H9 (cell line): ENCODE results near the gene CACNA1G. TPM values are rescaled to one million over a fixed set of nuclear protein-coding genes. Genes with fewer than 3 reads are reported as not detected.

Experiments used
- DNase-seq: peaks from one replicate; pipeline ENCODE4 v3.0.0-alpha.2; 2017
- H2AFZ ChIP-seq: one replicate; pipeline ENCODE4 v1.6.1; 2013; ENCODE audit warnings: mild to moderate bottlenecking, low read length, control low read depth, moderate library complexity
- H2AK5ac ChIP-seq: 2 replicates; pipeline ENCODE4 v1.6.1; 2013; ENCODE audit warnings: low read length, control low read depth, mixed read lengths; ENCODE audit not compliant: insufficient read length
- H2BK120ac ChIP-seq: one replicate; pipeline ENCODE4 v1.6.1; 2013; ENCODE audit warnings: low read depth, mild to moderate bottlenecking, low read length, control low read depth, inconsistent platforms; ENCODE audit not compliant: poor library complexity, severe bottlenecking
- H2BK12ac ChIP-seq: 2 replicates; pipeline ENCODE4 v1.6.1; 2013; ENCODE audit warnings: low read length, control low read depth, mixed read lengths, low read depth; ENCODE audit not compliant: insufficient read length
- H2BK15ac ChIP-seq: 2 replicates; pipeline ENCODE4 v1.6.1; 2013; ENCODE audit warnings: low read depth, low read length, control low read depth
- H2BK20ac ChIP-seq: one replicate; pipeline ENCODE4 v1.6.1; 2013; ENCODE audit warnings: low read depth, mild to moderate bottlenecking, low read length, control low read depth, inconsistent platforms; ENCODE audit not compliant: poor library complexity, severe bottlenecking
- H2BK5ac ChIP-seq: 2 replicates; pipeline ENCODE4 v1.6.1; 2013; ENCODE audit warnings: low read length, control low read depth, mixed read lengths; ENCODE audit not compliant: insufficient read length
- H3K14ac ChIP-seq: 2 replicates; pipeline ENCODE4 v1.6.1; 2013; ENCODE audit warnings: low read length, control low read depth; ENCODE audit not compliant: insufficient read depth
- H3K18ac ChIP-seq: 2 replicates; pipeline ENCODE4 v1.6.1; 2013; ENCODE audit warnings: low read depth, mild to moderate bottlenecking, mixed read lengths, low read length, control low read depth; ENCODE audit not compliant: insufficient read length
- H3K23ac ChIP-seq: 2 replicates; pipeline ENCODE4 v1.6.1; 2013; ENCODE audit warnings: low read length, control low read depth, mixed read lengths, low read depth; ENCODE audit not compliant: insufficient read length
- H3K23me2 ChIP-seq: 2 replicates; pipeline ENCODE4 v1.6.1; 2013; ENCODE audit warnings: low read depth, mild to moderate bottlenecking, mixed read lengths, low read length, control low read depth; ENCODE audit not compliant: insufficient read length, poor library complexity, severe bottlenecking
- H3K27ac ChIP-seq: 2 replicates; pipeline ENCODE4 v1.5.1; 2013; ENCODE audit warnings: low read length, control low read depth, mixed read lengths, low read depth; ENCODE audit not compliant: insufficient read length
- H3K27me3 ChIP-seq: 2 replicates; pipeline ENCODE4 v1.6.1; 2013; ENCODE audit warnings: low read length, control low read depth, inconsistent platforms; ENCODE audit not compliant: insufficient read depth
- H3K4ac ChIP-seq: 2 replicates; pipeline ENCODE4 v1.6.1; 2013; ENCODE audit warnings: low read depth, mild to moderate bottlenecking, control low read depth, inconsistent platforms, low read length, moderate library complexity
- H3K4me1 ChIP-seq: 2 replicates; pipeline ENCODE4 v1.6.1; 2013; ENCODE audit warnings: low read length, control low read depth, inconsistent platforms; ENCODE audit not compliant: insufficient read depth
- H3K4me2 ChIP-seq: 2 replicates; pipeline ENCODE4 v1.6.1; 2013; ENCODE audit warnings: low read length, control low read depth, mixed read lengths; ENCODE audit not compliant: insufficient read length, insufficient read depth
- H3K56ac ChIP-seq: 2 replicates; pipeline ENCODE4 v1.6.1; 2013; ENCODE audit warnings: low read depth, mild to moderate bottlenecking, mixed read lengths, low read length, control low read depth; ENCODE audit not compliant: insufficient read length
- H3K79me1 ChIP-seq: 2 replicates; pipeline ENCODE4 v1.6.1; 2013; ENCODE audit warnings: low read depth, mild to moderate bottlenecking, moderate library complexity, low read length, control low read depth, inconsistent platforms; ENCODE audit not compliant: insufficient read depth, poor library complexity, severe bottlenecking
- H3K79me2 ChIP-seq: 2 replicates; pipeline ENCODE4 v1.6.1; 2013; ENCODE audit warnings: low read length, control low read depth, inconsistent platforms; ENCODE audit not compliant: insufficient read depth
- H3K9ac ChIP-seq: 2 replicates; pipeline ENCODE4 v1.6.1; 2013; ENCODE audit warnings: low read length, control low read depth, mixed read lengths; ENCODE audit not compliant: insufficient read length; ENCODE audit errors: extremely low read depth
- H3K9me3 ChIP-seq: one replicate; pipeline ENCODE4 v1.6.1; 2013; ENCODE audit warnings: low read depth, low read length, inconsistent platforms; ENCODE audit not compliant: control insufficient read depth
- H3T11ph ChIP-seq: one replicate; pipeline ENCODE4 v1.6.1; 2013; ENCODE audit warnings: mild to moderate bottlenecking, low read length, control low read depth, inconsistent platforms
- H4K20me1 ChIP-seq: one replicate; pipeline ENCODE4 v1.6.1; 2013; ENCODE audit not compliant: control insufficient read depth, insufficient read length, insufficient read depth
- H4K5ac ChIP-seq: 2 replicates; pipeline ENCODE4 v1.6.1; 2013; ENCODE audit warnings: low read depth, mild to moderate bottlenecking, mixed read lengths, low read length, control low read depth; ENCODE audit not compliant: insufficient read length
- H4K8ac ChIP-seq: replicated peaks from 2 replicates; pipeline ENCODE4 v1.6.1; 2013; ENCODE audit warnings: low read length, control low read depth, mixed read lengths, low read depth; ENCODE audit not compliant: insufficient read length
- H4K91ac ChIP-seq: 2 replicates; pipeline ENCODE4 v1.6.1; 2013; ENCODE audit warnings: low read depth, mild to moderate bottlenecking, moderate library complexity, mixed read lengths, low read length, control low read depth; ENCODE audit not compliant: insufficient read length
- H3K27ac Mint-ChIP-seq, 3 experiments: 2 replicates in 2 of 3; 3 replicates in 1 of 3; pipeline ENCODE4 v1.8.0; 2020 to 2021; ENCODE audit warnings: mixed read lengths in 3 of 3, mild to moderate bottlenecking in 1 of 3, moderate library complexity in 1 of 3
- H3K27me3 Mint-ChIP-seq: 2 replicates; pipeline ENCODE4 v1.8.0; 2021; ENCODE audit warnings: low read depth, mild to moderate bottlenecking, moderate library complexity, mixed read lengths
- H3K36me3 Mint-ChIP-seq, 3 experiments: 2 replicates in 2 of 3; 3 replicates in 1 of 3; pipeline ENCODE4 v1.8.0; 2020 to 2021; ENCODE audit warnings: low read depth in 3 of 3, mixed read lengths in 3 of 3; ENCODE audit not compliant: insufficient read depth in 1 of 3
- H3K4me1 Mint-ChIP-seq, 2 experiments: 2 replicates each; pipeline ENCODE4 v1.8.0; 2020; ENCODE audit warnings: mixed read lengths in 2 of 2
- H3K4me3 Mint-ChIP-seq, 2 experiments: 2 replicates in 1 of 2; 3 replicates in 1 of 2; pipeline ENCODE4 v1.8.0; 2020 to 2021; ENCODE audit warnings: mild to moderate bottlenecking in 2 of 2, mixed read lengths in 2 of 2, moderate library complexity in 1 of 2
- H3K9me3 Mint-ChIP-seq, 2 experiments: 2 replicates in 1 of 2; 3 replicates in 1 of 2; pipeline ENCODE4 v1.8.0; 2020; ENCODE audit warnings: mild to moderate bottlenecking in 2 of 2, mixed read lengths in 2 of 2, moderate library complexity in 1 of 2
- CTCF ChIP-seq: fragments of 200-600 bp; sonication (generic); conservative IDR thresholded peaks from 3 replicates; pipeline ENCODE4 v1.8.0; 2021; ENCODE audit warnings: antibody characterized with exemption, mild to moderate bottlenecking
- WGBS: extraction: QIAGEN DNeasy Blood & Tissue Kit; methylation state at CpG from one replicate; pipeline ENCODE4 v1.1.7; 2013; ENCODE audit warnings: missing lambda C conversion rate, low lambda C conversion rate, mixed read lengths; ENCODE audit not compliant: insufficient read length; ENCODE audit errors: extremely low coverage; 5-methylcytosine and 5-hydroxymethylcytosine counted together
- total RNA-seq: library from RNA; stranded (reverse); gene quantifications from 2 replicates; pipeline ENCODE4 v1.2.1, GENCODE V29; 2021

The CACNA1G gene
- total RNA-seq, 1 experiment from 2014 or later, result 1.5 TPM

- Histone ChIP-seq H2BK12ac (no peak overlapping the region), H2AFZ (no peak overlapping the region), H3K14ac (no peak overlapping the region), H3K27me3 (no peaks in the 10 kb centered on the region), H2BK5ac (no peak overlapping the region), H3K79me2 (no peaks in the 10 kb centered on the region), H4K20me1 (no peaks in the 10 kb centered on the region), H4K8ac (no peak overlapping the region), H3K27ac (no peak overlapping the region), H3K23ac (no peak overlapping the region), H3K56ac (no peak overlapping the region), H3K4ac (no peak overlapping the region), H4K91ac (no peak overlapping the region), H3K4me1 (no peaks in the 10 kb centered on the region), H3T11ph (no peak overlapping the region), H3K9me3 (no peaks in the 10 kb centered on the region), H3K79me1 (no peaks in the 10 kb centered on the region), H3K18ac (no peak overlapping the region), H3K4me2 (no peak overlapping the region), H3K23me2 (no peaks in the 10 kb centered on the region), H2AK5ac (no peak overlapping the region), H2BK15ac (no peak overlapping the region), H3K9ac (no peak overlapping the region), H2BK120ac (no peak overlapping the region), H4K5ac (no peak overlapping the region), H2BK20ac (no peak overlapping the region)
- H3K27me3 Mint-ChIP-seq, result peaks cover 14% of the 10 kb centered on the region
- no CpG with 5 or more reads among the region's 18 CpGs for WGBS
- TF ChIP-seq CTCF, result no peak
- peaks cover 32 to 46% of the 10 kb centered on the region in 2 experiments for H3K4me1 Mint-ChIP-seq
- H3K36me3 Mint-ChIP-seq, result peaks cover 0 to 2% (median 0%) of the 10 kb centered on the region in 3 experiments; a peak in 3 of 7 replicates
- peak overlapping the region in 1 of 3 experiments; percentile 34; a peak in 1 of 7 replicates for H3K27ac Mint-ChIP-seq
- no peaks in the 10 kb centered on the region for H3K9me3 Mint-ChIP-seq
- DNase-seq, result no peak
- H3K4me3 Mint-ChIP-seq, result no peak overlapping the region
Measured at GRCh38 chr17:50588391-50589049, 28.0 kb downstream of the CACNA1G start.
